K562 (cell line): Measurements from ENCODE around the gene ZCCHC4. TPM values are rescaled to one million over a fixed set of nuclear protein-coding genes. Genes with fewer than 3 reads are reported as not detected.
A peak's percentile ranks its signal among the peaks of the same experiment; 100 is the strongest.

Source experiments
- CBFA2T3 ChIP-seq: fragments of 450-650 bp; IDR thresholded peaks from 2 replicates; pipeline ENCODE4 v1.6.1; 2017
- DNMT1 ChIP-seq: fragments of 450-650 bp; IDR thresholded peaks from 2 replicates; pipeline ENCODE4 v1.6.1; 2016; ENCODE audit warnings: antibody characterized with exemption, mild to moderate bottlenecking
- HCFC1 ChIP-seq: IDR thresholded peaks from 2 replicates; pipeline ENCODE4 v1.6.1; 2012; ENCODE audit warnings: low read depth, low read length, improper control_type of control experiment
- HMG20A ChIP-seq: fragments of 450-650 bp; formaldehyde crosslinking; conservative IDR thresholded peaks from 2 replicates; pipeline ENCODE4 v1.4.0; 2020; ENCODE audit warnings: mild to moderate bottlenecking, mixed read lengths
- KLF13 ChIP-seq: fragments of 450-650 bp; IDR thresholded peaks from 2 replicates; pipeline ENCODE4 v1.6.1; 2016; ENCODE audit warnings: missing genetic modification characterization, low read depth, mild to moderate bottlenecking, missing compliant biosample characterization, moderate library complexity, borderline replicate concordance
- MXI1 ChIP-seq: IDR thresholded peaks from 2 replicates; pipeline ENCODE4 v1.6.1; 2011; ENCODE audit warnings: low read depth, mild to moderate bottlenecking, improper control_type of control experiment, low read length
- NONO ChIP-seq, 2 experiments: fragments of 200-400 bp in 1 of 2; fragments of 450-650 bp in 1 of 2; formaldehyde crosslinking in 1 of 2; IDR thresholded peaks; 2 replicates each; pipeline ENCODE4 v1.6.1; 2017; ENCODE audit warnings: low read depth in 2 of 2, mild to moderate bottlenecking in 2 of 2, moderate library complexity in 2 of 2, low read length in 1 of 2
- NR3C1 ChIP-seq: sonication (generic); formaldehyde crosslinking; IDR thresholded peaks from 2 replicates; pipeline ENCODE4 v1.8.1; 2022; ENCODE audit warnings: missing genetic modification reagents
- PML ChIP-seq: IDR thresholded peaks from 2 replicates; pipeline ENCODE4 v1.6.1; 2012; ENCODE audit warnings: low read length, inconsistent platforms
- RFX5 ChIP-seq: IDR thresholded peaks from 2 replicates; pipeline ENCODE4 v1.6.1; 2011; ENCODE audit warnings: low read depth, mild to moderate bottlenecking, improper control_type of control experiment, low read length
- RFX7 ChIP-seq: fragments of 250-450 bp; sonication (Bioruptor Pico); IDR thresholded peaks from 2 replicates; pipeline ENCODE4 v1.5.1; 2021; ENCODE audit warnings: mild to moderate bottlenecking
- SLC30A9 ChIP-seq: fragments of 250-450 bp; sonication (Bioruptor Pico); IDR thresholded peaks from 2 replicates; pipeline ENCODE4 v1.8.0; 2022; ENCODE audit warnings: mild to moderate bottlenecking, moderate library complexity
- STAT5A ChIP-seq: IDR thresholded peaks from 2 replicates; pipeline ENCODE4 v1.6.1; 2012; ENCODE audit warnings: low read length, inconsistent platforms, borderline replicate concordance
- ZBTB1 ChIP-seq: sonication (generic); formaldehyde crosslinking; IDR thresholded peaks from 2 replicates; pipeline ENCODE4 v1.8.1; 2023; ENCODE audit warnings: missing genetic modification reagents, low read depth, mild to moderate bottlenecking, borderline replicate concordance
- ZNF165 ChIP-seq: fragments of 250-450 bp; sonication (Bioruptor Pico); IDR thresholded peaks from 2 replicates; pipeline ENCODE4 v1.4.0; 2020; ENCODE audit warnings: borderline replicate concordance
- polyA plus RNA-seq, 8 experiments: library from polyadenylated mRNA; depleted of rRNA in 4 of 8; stranded (reverse) in 5 of 8; unstranded in 3 of 8; fragments of >200 nt; fragmentation: Nextera tagmentation in 2 of 8; fragmentation: Illumina TruSeq in 1 of 8; extraction: Ambion mirVana in 2 of 8; extraction: Trizol in 1 of 8; gene quantifications; 2 replicates each; pipeline versions ENCODE4 v1.2.1 to v1.2.3, GENCODE V29; 2011 to 2014; ENCODE audit warnings: inconsistent platforms in 1 of 8, missing spikeins in 1 of 8
- total RNA-seq, 7 experiments: library from RNA; depleted of rRNA in 6 of 7; stranded (reverse); fragments of >200 nt in 6 of 7; fragmentation: Illumina TruSeq in 2 of 7; extraction: Trizol in 2 of 7; gene quantifications; 2 replicates each; pipeline versions ENCODE4 v1.2.1 to v1.2.3, GENCODE V29; 2011 to 2021; ENCODE audit warnings: low replicate concordance in 1 of 7
- TF ChIP-seq, protein P1 (sequence below): sonication (generic); formaldehyde crosslinking; IDR thresholded peaks from 2 replicates; pipeline ENCODE4 v1.8.0; 2022; ENCODE audit warnings: mild to moderate bottlenecking, missing genetic modification reagents
- TF ChIP-seq, protein P2 (sequence below): fragments of 450-650 bp; conservative IDR thresholded peaks from 2 replicates; pipeline ENCODE4 v1.6.1; 2016; ENCODE audit warnings: missing genetic modification characterization, low read depth, mild to moderate bottlenecking, missing compliant biosample characterization, moderate library complexity
- TF ChIP-seq, protein P3 (sequence below): IDR thresholded peaks from 2 replicates; pipeline ENCODE4 v1.6.1; 2016; ENCODE audit warnings: missing genetic modification characterization, missing compliant biosample characterization
- TF ChIP-seq, protein P4 (sequence below): fragments of 450-650 bp; IDR thresholded peaks from 2 replicates; pipeline ENCODE4 v1.6.1; 2016; ENCODE audit warnings: mild to moderate bottlenecking
- TF ChIP-seq, protein P5 (sequence below): sonication (generic); formaldehyde crosslinking; IDR thresholded peaks from 2 replicates; pipeline ENCODE4 v1.8.1; 2023; ENCODE audit warnings: mild to moderate bottlenecking, missing genetic modification reagents

The ZCCHC4 gene
- total and polyA plus RNA-seq, 9 of the 15 experiments (the other 6 are each of a cell fraction or from before 2014, with no cell fraction given) = 5.3 to 26.1 (median 15.2) TPM

DNA sequence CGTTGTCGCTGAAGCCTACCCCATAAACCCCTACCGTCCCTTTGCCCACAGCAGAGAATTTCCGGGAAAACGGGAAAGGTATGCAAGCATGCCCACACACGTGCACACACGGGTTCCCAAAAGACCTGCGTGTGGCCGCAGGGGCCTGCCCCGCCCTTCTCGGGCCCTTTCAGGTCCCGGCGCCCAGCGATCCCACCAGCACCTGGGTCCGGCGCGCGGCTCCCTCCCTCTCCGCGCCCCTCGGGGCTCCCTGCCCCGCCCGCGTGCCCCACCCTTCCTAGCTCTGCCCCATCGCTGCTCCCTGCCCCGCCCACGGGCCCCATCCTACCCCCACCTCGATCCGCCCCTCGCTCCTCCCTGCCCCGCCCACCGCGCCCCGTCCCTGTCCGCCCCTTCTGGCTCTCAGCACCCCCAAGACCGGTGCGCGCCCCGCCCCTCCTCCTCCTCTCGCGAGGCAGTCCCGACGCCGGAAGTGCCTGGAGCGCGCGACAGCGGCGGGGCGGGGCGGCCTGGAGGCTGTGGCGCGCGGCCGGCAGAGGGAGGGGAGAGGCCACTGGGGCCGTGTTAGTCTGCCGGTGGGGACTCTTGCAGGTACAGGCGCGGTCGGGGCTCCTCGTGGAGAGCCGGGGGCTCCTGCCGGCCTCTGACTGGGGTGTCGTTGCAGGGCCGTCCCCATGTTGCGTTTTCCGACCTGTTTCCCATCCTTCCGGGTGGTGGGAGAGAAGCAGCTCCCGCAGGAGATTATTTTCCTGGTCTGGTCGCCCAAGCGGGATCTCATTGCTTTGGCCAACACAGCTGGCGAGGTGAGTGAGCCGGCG, 64.4 kb downstream of the ZCCHC4 start, which contains the start of gene ANAPC4 (continued):
- TF ChIP-seq KLF13 (tag) (no peak), NONO (IDR thresholded peaks at IDR 0.05; ENCODE audit: low read depth in 2 of 2, low read length in 1 of 2) (peak in 1 of 2 experiments; percentile 67; a peak in 1 of 4 replicates), RFX5 (no peak), DNMT1 (no peak), NR3C1 (CRISPR knock-in tag) (no peak), ZNF165 (0 out of 2 replicates have a peak, but pooled peaks have one; percentile 18), ZBTB1 (no peak), SLC30A9 (no peak), HCFC1 (no peak), MXI1 (no peak), HMG20A (CRISPR knock-in tag) (no peak), PML (no peak), STAT5A (no peak), CBFA2T3 (no peak), RFX7 (CRISPR knock-in tag) (no peak)
- TF ChIP-seq, protein P1, sequence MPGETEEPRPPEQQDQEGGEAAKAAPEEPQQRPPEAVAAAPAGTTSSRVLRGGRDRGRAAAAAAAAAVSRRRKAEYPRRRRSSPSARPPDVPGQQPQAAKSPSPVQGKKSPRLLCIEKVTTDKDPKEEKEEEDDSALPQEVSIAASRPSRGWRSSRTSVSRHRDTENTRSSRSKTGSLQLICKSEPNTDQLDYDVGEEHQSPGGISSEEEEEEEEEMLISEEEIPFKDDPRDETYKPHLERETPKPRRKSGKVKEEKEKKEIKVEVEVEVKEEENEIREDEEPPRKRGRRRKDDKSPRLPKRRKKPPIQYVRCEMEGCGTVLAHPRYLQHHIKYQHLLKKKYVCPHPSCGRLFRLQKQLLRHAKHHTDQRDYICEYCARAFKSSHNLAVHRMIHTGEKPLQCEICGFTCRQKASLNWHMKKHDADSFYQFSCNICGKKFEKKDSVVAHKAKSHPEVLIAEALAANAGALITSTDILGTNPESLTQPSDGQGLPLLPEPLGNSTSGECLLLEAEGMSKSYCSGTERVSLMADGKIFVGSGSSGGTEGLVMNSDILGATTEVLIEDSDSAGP (CRISPR knock-in tag) = no peak
- TF ChIP-seq, protein P2, sequence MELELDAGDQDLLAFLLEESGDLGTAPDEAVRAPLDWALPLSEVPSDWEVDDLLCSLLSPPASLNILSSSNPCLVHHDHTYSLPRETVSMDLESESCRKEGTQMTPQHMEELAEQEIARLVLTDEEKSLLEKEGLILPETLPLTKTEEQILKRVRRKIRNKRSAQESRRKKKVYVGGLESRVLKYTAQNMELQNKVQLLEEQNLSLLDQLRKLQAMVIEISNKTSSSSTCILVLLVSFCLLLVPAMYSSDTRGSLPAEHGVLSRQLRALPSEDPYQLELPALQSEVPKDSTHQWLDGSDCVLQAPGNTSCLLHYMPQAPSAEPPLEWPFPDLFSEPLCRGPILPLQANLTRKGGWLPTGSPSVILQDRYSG (tag) = no peak
- TF ChIP-seq, protein P3, sequence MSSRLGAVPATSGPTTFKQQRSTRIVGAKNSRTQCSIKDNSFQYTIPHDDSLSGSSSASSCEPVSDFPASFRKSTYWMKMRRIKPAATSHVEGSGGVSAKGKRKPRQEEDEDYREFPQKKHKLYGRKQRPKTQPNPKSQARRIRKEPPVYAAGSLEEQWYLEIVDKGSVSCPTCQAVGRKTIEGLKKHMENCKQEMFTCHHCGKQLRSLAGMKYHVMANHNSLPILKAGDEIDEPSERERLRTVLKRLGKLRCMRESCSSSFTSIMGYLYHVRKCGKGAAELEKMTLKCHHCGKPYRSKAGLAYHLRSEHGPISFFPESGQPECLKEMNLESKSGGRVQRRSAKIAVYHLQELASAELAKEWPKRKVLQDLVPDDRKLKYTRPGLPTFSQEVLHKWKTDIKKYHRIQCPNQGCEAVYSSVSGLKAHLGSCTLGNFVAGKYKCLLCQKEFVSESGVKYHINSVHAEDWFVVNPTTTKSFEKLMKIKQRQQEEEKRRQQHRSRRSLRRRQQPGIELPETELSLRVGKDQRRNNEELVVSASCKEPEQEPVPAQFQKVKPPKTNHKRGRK (tag) = no peak
- TF ChIP-seq, protein P4, sequence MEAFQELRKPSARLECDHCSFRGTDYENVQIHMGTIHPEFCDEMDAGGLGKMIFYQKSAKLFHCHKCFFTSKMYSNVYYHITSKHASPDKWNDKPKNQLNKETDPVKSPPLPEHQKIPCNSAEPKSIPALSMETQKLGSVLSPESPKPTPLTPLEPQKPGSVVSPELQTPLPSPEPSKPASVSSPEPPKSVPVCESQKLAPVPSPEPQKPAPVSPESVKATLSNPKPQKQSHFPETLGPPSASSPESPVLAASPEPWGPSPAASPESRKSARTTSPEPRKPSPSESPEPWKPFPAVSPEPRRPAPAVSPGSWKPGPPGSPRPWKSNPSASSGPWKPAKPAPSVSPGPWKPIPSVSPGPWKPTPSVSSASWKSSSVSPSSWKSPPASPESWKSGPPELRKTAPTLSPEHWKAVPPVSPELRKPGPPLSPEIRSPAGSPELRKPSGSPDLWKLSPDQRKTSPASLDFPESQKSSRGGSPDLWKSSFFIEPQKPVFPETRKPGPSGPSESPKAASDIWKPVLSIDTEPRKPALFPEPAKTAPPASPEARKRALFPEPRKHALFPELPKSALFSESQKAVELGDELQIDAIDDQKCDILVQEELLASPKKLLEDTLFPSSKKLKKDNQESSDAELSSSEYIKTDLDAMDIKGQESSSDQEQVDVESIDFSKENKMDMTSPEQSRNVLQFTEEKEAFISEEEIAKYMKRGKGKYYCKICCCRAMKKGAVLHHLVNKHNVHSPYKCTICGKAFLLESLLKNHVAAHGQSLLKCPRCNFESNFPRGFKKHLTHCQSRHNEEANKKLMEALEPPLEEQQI = no peak
- TF ChIP-seq, protein P5, sequence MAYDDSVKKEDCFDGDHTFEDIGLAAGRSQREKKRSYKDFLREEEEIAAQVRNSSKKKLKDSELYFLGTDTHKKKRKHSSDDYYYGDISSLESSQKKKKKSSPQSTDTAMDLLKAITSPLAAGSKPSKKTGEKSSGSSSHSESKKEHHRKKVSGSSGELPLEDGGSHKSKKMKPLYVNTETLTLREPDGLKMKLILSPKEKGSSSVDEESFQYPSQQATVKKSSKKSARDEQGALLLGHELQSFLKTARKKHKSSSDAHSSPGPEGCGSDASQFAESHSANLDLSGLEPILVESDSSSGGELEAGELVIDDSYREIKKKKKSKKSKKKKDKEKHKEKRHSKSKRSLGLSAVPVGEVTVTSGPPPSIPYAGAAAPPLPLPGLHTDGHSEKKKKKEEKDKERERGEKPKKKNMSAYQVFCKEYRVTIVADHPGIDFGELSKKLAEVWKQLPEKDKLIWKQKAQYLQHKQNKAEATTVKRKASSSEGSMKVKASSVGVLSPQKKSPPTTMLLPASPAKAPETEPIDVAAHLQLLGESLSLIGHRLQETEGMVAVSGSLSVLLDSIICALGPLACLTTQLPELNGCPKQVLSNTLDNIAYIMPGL (CRISPR knock-in tag) = no peak
